Activated CD4-positive, alpha-beta T cell treated with anti-CD3 and anti-CD28 coated beads for 48 hours (primary cell): ENCODE results near the gene ADAMTSL3.
"Not testable (repeated sequence)": the region's sequence is repeated elsewhere in the genome, so short reads cannot be mapped to it uniquely, and the experiment has no call there.

Experiments
- DNase-seq: peaks from one replicate; pipeline ENCODE4 v3.0.0-alpha.2; 2020

The ADAMTSL3 gene

GRCh38 chr15:84046064-84046637, 392.2 kb downstream of the ADAMTSL3 start:
- DNase-seq, result no peak

- not testable (repeated sequence) for DNase-seq
Observed at GRCh38 chr15:84049480-84049879, 395.6 kb downstream of the ADAMTSL3 start.

DNA sequence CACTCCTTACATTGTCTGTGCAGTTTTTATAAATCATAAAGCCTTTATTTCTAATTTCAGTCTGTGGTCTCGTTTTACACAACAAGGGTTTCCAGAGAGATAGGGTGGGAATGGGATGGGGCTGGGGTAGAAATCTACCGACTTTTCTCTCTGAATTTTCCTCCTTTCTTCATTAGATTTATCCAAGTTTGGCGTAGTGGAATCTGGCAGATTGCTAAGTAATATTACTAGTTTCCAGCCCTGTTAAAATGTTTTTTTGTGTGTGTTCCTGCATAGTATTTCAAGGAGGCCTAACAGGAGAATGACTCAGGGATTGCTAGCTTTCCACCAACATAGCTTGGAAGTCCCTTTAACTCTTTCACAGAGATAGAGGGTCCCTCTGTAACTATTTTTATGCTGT, 396.2 kb downstream of the ADAMTSL3 start:
- DNase-seq, result no peak

GRCh38 chr15:84051146-84051545, 397.2 kb downstream of the ADAMTSL3 start:
- not testable (repeated sequence) for DNase-seq

DNA sequence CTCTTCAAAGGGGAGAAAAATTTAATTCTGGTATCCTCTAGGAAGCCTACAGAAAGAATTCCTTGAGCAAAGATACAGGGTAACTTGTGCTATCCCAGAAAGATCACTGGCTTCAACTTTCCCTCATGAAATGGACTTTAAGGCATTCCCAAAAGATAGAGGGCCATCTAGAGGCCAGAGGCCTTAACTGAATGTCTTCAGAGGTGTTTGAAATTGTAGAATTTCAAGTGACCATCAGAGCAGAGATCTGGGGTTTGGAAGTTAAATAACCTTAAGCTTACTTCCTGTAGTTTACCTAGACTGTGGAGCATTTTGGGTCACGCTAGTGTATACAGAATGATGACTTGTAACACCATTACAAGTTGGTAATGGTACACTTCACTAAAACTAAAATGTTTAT, 400.6 kb downstream of the ADAMTSL3 start:
- DNase-seq, result not testable (repeated sequence)

- no peak for DNase-seq
Observed at GRCh38 chr15:84057714-84058331, 403.9 kb downstream of the ADAMTSL3 start.

DNA sequence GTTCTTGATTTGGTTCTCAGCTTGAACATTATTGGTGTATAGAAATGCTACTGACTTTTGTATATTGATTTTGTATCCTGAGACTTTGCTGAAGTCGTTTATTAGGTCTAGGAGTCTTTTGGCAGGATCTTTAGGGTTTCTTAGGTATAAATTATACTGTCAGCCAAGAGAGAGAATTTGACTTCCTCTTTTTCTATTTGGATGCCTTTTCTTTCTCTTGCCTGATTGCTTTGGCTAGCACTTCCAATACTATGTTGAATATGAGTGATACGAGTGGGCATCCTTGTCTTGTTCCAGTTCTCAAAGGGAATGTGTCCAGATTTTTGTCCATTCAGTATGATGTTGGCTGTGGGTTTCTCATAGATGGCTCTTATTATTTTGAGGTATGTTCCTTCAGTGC, 409.8 kb downstream of the ADAMTSL3 start:
- not testable (repeated sequence) for DNase-seq

GRCh38 chr15:84068674-84069073, 414.8 kb downstream of the ADAMTSL3 start:
- DNase-seq, result not testable (repeated sequence)

DNA sequence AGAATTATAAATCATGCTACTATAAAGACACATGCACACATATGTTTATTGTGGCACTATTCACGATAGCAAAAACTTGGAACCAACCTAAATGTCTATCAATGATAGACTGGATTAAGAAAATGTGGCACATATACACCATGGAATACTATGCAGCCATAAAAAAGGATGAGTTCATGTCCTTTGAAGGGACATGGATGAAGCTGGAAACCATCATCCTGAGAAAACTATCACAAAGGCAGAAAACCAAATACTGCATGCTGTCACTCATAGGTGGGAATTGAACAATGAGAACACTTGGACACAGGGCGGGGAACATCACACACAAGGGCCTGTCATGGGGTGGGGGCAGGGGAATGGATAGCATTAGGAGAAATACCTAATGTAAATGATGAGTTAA, 424.1 kb downstream of the ADAMTSL3 start:
- DNase-seq, result not testable (repeated sequence)

- DNase-seq, result not testable (repeated sequence)
Observed at GRCh38 chr15:84079325-84079884, 425.5 kb downstream of the ADAMTSL3 start.

DNA sequence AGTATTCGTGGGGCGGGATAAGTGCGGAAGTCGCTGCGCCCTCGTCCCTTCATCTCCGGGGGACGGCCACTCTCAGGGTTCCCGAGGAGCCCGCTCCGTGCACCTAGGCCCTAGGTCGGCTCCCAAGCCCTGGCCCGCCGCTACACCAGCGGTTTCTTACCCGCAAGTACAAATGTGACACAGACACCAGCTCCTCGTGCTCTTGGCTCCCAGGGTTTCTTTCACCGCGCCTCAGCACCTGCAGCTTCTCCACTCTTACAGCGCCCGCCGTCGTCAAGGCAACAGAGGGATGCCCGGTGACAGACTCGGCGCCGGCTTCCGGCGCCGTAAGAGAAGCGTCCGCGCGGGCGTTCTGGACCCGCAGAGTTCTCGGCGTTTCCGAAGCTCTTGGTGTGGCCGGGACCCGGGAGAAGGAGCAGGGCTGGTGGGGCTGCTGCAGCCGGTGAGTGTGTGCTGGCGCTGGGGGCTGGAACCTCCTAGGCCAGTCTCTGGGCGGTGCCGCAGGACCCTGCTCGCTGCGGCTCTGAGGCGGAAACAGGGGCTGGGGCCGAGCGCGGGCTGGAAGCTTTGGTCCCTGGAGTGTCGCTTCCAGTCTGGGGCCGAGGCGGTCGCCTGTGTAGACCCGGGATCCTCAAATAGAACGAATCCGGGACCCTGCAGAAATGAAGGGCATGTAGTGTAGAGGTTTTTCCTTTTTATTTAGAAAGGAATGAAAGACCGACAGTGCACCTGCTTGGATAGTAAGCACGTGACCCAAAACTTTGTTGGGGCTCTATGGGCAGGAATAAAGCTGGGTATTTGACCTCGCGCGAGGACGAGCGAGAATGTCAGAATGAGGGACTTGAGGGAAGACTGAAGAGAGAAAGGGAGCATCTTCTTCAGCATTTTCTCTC, 426.2 kb downstream of the ADAMTSL3 start:
- peak; percentile 78 for DNase-seq

DNA sequence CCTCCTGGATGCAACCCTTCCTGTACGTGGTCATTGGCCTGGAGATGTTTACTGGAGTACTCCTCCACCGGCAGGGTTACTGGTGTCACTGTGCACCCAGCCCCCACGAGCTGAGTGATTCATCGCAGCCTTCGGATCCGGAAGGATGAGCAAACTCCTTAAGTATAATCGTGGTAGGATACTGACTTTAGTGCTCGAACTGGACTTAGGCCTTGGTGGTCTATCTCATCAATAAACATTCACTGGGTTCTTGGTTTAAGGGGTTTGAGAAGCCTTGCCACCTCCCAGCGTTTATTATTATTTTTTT, 426.8 kb downstream of the ADAMTSL3 start:
- not testable (repeated sequence) for DNase-seq

DNA sequence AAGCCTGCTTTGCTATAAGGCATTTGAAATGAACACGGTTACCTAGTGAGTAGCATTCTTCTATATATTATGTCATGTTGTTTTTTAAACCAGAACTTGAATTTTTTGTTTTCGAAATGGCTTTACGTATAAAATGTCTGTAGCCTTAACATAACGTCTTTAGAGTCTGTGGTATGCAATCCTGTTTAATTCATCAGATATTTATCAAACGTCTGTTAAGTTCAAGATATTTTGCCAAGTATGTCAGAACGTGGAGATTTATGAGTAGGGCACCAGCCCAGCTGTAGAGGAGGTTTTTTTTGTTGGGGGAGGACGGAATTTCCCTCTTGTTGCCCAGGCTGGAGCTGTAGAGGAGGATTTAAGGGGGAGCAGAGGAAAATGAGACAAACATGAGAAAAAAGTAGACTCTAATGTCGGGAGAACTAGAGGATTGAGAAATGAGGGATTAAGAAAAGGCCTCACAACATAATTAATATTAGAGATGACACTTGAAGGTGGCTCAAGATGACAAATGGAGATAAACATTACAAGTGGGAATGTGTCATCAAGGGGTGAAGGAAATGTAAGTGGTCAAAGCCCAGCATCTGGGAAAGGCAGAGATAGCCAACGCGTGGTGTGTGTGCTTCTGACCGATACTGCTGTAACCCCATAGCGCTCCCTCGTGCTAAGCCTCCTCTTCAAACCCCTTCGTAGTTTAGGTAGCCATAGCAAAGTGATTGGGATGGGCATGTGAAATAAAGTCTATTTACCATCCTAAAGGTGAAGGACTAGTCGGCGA, 427.7 kb downstream of the ADAMTSL3 start:
- DNase-seq, result no peak

- no peak for DNase-seq
Observed at GRCh38 chr15:84082739-84083138, 428.8 kb downstream of the ADAMTSL3 start.

DNA sequence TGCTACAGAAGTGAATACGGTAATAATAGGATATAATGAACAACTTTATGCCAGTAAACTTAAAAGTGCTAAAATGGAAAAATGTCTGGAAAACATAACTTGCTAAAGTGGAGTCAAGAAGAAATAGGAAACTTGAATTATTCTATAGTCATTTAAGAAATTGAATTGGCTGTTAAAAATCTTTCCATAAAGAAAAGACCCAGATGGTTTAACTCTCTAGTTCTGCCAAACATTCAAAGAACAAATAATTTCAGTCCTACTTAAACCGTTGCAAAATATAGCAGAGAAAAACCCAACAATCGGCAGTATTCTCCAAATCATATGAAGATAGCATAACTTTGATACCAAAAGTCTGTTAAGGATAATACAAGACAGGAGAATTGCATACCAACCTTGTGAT, 432.1 kb downstream of the ADAMTSL3 start:
- DNase-seq, result not testable (repeated sequence)
